DND-41 (cell line): ENCODE data around the gene GOLGA6C.
"Not testable (repeated sequence)": the region's sequence is repeated elsewhere in the genome, so short reads cannot be mapped to it uniquely, and the experiment has no call there.

ENCODE experiments used
- EZH2 ChIP-seq: IDR thresholded peaks from 3 replicates; pipeline ENCODE4 v1.6.1; 2012; ENCODE audit warnings: borderline replicate concordance, low read depth, mild to moderate bottlenecking, moderate library complexity, low read length, inconsistent platforms; ENCODE audit not compliant: severe bottlenecking
- TF ChIP-seq, protein P1 (sequence below): IDR thresholded peaks from 2 replicates; pipeline ENCODE4 v1.5.1; 2012; ENCODE audit warnings: borderline replicate concordance, low read length, moderate library complexity, mild to moderate bottlenecking; ENCODE audit not compliant: poor library complexity, severe bottlenecking; ENCODE audit errors: extremely low read depth

DNA sequence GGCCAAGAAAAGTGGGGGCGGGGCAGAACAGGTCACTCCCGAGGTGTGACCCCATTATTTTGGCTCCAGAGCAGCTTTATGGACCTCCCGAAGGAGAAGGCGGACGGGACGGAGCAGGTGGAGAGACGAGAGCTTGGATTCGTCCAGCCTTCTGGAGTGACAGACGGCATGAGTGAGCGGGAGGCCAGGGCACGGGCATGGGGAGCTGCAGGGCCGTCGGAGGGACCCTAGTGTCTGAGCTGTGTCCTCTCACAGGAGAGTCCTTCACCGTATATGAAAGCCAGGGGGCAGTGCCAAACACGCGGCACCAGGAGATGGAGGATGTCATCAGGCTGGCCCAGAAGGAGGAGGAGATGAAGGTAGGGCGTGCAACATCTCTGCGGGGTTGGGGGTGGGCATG is 35.5 kb downstream of the GOLGA6C start:
- TF ChIP-seq, protein P1, sequence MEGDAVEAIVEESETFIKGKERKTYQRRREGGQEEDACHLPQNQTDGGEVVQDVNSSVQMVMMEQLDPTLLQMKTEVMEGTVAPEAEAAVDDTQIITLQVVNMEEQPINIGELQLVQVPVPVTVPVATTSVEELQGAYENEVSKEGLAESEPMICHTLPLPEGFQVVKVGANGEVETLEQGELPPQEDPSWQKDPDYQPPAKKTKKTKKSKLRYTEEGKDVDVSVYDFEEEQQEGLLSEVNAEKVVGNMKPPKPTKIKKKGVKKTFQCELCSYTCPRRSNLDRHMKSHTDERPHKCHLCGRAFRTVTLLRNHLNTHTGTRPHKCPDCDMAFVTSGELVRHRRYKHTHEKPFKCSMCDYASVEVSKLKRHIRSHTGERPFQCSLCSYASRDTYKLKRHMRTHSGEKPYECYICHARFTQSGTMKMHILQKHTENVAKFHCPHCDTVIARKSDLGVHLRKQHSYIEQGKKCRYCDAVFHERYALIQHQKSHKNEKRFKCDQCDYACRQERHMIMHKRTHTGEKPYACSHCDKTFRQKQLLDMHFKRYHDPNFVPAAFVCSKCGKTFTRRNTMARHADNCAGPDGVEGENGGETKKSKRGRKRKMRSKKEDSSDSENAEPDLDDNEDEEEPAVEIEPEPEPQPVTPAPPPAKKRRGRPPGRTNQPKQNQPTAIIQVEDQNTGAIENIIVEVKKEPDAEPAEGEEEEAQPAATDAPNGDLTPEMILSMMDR: not testable (repeated sequence)
- TF ChIP-seq EZH2: not testable (repeated sequence)
